ENCODE data around the gene DMTF1. TPM values are rescaled to one million over a fixed set of nuclear protein-coding genes. Genes with fewer than 3 reads are reported as not detected.

Gene DMTF1
- total RNA-seq, 2 donors from 2014 or later: 129 to 152 TPM

- no peaks in the 10 kb centered on the region for H3K27me3 ChIP-seq (ENCODE audit: control insufficient read depth, insufficient read depth, low read length, poor library complexity, severe bottlenecking)
- no peak overlapping the region for H3K27ac ChIP-seq (ENCODE audit: low read depth, low read length)
- Mint-ChIP-seq H3K9me3 (no peaks in the 10 kb centered on the region), H3K4me3 (no peak overlapping the region), H3K27ac (no peak overlapping the region), H3K36me3 (ENCODE audit: low read depth) (no peaks in the 10 kb centered on the region), H3K27me3 (ENCODE audit: insufficient read depth) (no peaks in the 10 kb centered on the region), H3K4me1 (peaks cover 44% of the 10 kb centered on the region)
- no peaks in the 10 kb centered on the region for H3K36me3 ChIP-seq (ENCODE audit: control insufficient read depth, insufficient read depth, low read length)
- no peak overlapping the region for H3K4me3 ChIP-seq (ENCODE audit: low read length)
- 90 to 91% methylated on average over 2 to 3 of the region's 3 CpGs for WGBS, 2 experiments (ENCODE audit: insufficient coverage in 1 of 2, insufficient read length in 1 of 2)
- TF ChIP-seq, protein P1, sequence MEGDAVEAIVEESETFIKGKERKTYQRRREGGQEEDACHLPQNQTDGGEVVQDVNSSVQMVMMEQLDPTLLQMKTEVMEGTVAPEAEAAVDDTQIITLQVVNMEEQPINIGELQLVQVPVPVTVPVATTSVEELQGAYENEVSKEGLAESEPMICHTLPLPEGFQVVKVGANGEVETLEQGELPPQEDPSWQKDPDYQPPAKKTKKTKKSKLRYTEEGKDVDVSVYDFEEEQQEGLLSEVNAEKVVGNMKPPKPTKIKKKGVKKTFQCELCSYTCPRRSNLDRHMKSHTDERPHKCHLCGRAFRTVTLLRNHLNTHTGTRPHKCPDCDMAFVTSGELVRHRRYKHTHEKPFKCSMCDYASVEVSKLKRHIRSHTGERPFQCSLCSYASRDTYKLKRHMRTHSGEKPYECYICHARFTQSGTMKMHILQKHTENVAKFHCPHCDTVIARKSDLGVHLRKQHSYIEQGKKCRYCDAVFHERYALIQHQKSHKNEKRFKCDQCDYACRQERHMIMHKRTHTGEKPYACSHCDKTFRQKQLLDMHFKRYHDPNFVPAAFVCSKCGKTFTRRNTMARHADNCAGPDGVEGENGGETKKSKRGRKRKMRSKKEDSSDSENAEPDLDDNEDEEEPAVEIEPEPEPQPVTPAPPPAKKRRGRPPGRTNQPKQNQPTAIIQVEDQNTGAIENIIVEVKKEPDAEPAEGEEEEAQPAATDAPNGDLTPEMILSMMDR (conservative IDR thresholded peaks at IDR 0.05): no peak
- H3K4me1 ChIP-seq (ENCODE audit: control insufficient read depth, insufficient read depth, low read length): peaks cover 22% of the 10 kb centered on the region
- H3K9me3 ChIP-seq (ENCODE audit: control insufficient read depth, low read length): no peaks in the 10 kb centered on the region
- DNase-seq: no peak
- no peak overlapping the region for H3K9ac ChIP-seq (ENCODE audit: extremely low read depth, low read length, poor library complexity, severe bottlenecking)
These were observed 20.5 kb upstream of the DMTF1 start for GRCh38 chr7:87131771-87132170.

DNA sequence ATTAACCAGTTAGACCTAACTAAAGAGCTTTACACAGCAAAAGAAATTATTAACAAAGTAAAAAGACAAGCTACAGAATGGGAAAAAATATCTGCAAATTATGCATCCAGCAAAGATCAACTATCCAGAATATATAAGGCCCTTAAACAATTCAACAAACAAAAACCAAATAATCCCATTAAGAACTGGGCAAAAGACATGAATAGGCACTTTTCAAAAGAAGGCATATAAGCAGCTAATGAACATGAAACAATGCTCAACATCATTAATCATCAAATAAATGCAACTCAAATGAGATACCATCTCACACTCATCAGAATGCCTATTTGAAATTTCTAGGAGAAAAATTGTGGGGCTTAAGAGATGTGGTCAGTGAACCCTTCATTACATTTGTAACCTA is 15.0 kb upstream of the DMTF1 start:
- no peak overlapping the region for H3K27ac ChIP-seq (ENCODE audit: low read depth, low read length)
- H3K27me3 ChIP-seq (ENCODE audit: control insufficient read depth, insufficient read depth, low read length, poor library complexity, severe bottlenecking): no peaks in the 10 kb centered on the region
- H3K36me3 Mint-ChIP-seq (ENCODE audit: low read depth): no peaks in the 10 kb centered on the region
- peaks cover 3% of the 10 kb centered on the region for H3K4me1 ChIP-seq (ENCODE audit: control insufficient read depth, insufficient read depth, low read length)
- H3K4me1 Mint-ChIP-seq: peaks cover 8% of the 10 kb centered on the region
- TF ChIP-seq, protein P1 (conservative IDR thresholded peaks at IDR 0.05): no peak
- DNase-seq: no peak
- H3K27me3 Mint-ChIP-seq (ENCODE audit: insufficient read depth): no peaks in the 10 kb centered on the region
- no peak overlapping the region for H3K27ac Mint-ChIP-seq
- H3K4me3 Mint-ChIP-seq: no peak overlapping the region
- no peak overlapping the region for H3K9ac ChIP-seq (ENCODE audit: extremely low read depth, low read length, poor library complexity, severe bottlenecking)
- H3K9me3 Mint-ChIP-seq: peaks cover 3% of the 10 kb centered on the region
- H3K36me3 ChIP-seq (ENCODE audit: control insufficient read depth, insufficient read depth, low read length): no peaks in the 10 kb centered on the region
- no peaks in the 10 kb centered on the region for H3K9me3 ChIP-seq (ENCODE audit: control insufficient read depth, low read length)
- H3K4me3 ChIP-seq (ENCODE audit: low read length): no peak overlapping the region

- peaks cover 3% of the 10 kb centered on the region for H3K9me3 Mint-ChIP-seq
- no peaks in the 10 kb centered on the region for H3K9me3 ChIP-seq (ENCODE audit: control insufficient read depth, low read length)
These were observed 12.7 kb upstream of the DMTF1 start for GRCh38 chr7:87139514-87139913.

More at GRCh38 chr7:87139514-87139913, 12.7 kb upstream of the DMTF1 start:
- Mint-ChIP-seq H3K4me1 (no peaks in the 10 kb centered on the region), H3K4me3 (no peak overlapping the region), H3K27ac (no peak overlapping the region), H3K36me3 (ENCODE audit: low read depth) (no peaks in the 10 kb centered on the region), H3K27me3 (ENCODE audit: insufficient read depth) (no peaks in the 10 kb centered on the region)
- 91 to 100% methylated on average over 1 of the region's 1 CpG for WGBS, 2 experiments (ENCODE audit: insufficient coverage in 1 of 2, insufficient read length in 1 of 2)
- Histone ChIP-seq H3K9ac (ENCODE audit: extremely low read depth, low read length, poor library complexity, severe bottlenecking) (no peak overlapping the region), H3K4me1 (ENCODE audit: control insufficient read depth, insufficient read depth, low read length) (peaks cover under 1% of the 10 kb centered on the region), H3K27ac (ENCODE audit: low read depth, low read length) (no peak overlapping the region), H3K36me3 (ENCODE audit: control insufficient read depth, insufficient read depth, low read length) (no peaks in the 10 kb centered on the region), H3K27me3 (ENCODE audit: control insufficient read depth, insufficient read depth, low read length, poor library complexity, severe bottlenecking) (no peaks in the 10 kb centered on the region), H3K4me3 (ENCODE audit: low read length) (no peak overlapping the region)
- TF ChIP-seq, protein P1 (conservative IDR thresholded peaks at IDR 0.05): no peak
- DNase-seq: no peak

All from endodermal cell (in vitro differentiated cells).